GM19043 (cell line): ENCODE measurements around the gene DPYD.

Experiments used
- ATAC-seq: cut with Tn5 transposase; IDR thresholded peaks from one replicate; pipeline ENCODE4 v1.9.1; 2021; ENCODE audit warnings: low read depth; ENCODE audit not compliant: unreplicated experiment

The DPYD gene

DNA sequence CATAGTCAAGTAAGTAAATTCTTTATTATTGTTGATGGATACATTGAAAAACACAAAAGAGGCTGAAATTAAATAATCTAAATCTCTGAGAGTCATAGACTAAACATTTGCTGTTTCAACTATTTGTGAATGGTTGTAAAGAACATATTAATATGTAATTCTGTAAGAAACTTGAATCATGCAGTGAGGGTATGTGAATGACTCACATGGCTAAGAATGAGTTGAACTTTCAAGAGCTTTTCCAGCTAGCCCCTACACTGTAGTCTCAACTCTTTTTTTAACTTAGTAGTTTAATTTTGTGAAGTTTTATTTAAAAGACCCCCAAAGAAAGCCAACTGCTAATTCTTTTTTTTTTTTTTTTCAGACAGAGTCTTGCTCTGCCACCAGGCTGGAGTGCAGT lies 588.1 kb downstream of the DPYD start:
- ATAC-seq = no peak

- ATAC-seq = no peak
Observed at GRCh38 chr1:97331165-97331564, 589.7 kb downstream of the DPYD start.

GRCh38 chr1:97314685-97315084 lies 606.1 kb downstream of the DPYD start:
- ATAC-seq = no peak

GRCh38 chr1:97308131-97308530 lies 612.7 kb downstream of the DPYD start:
- no peak for ATAC-seq

DNA sequence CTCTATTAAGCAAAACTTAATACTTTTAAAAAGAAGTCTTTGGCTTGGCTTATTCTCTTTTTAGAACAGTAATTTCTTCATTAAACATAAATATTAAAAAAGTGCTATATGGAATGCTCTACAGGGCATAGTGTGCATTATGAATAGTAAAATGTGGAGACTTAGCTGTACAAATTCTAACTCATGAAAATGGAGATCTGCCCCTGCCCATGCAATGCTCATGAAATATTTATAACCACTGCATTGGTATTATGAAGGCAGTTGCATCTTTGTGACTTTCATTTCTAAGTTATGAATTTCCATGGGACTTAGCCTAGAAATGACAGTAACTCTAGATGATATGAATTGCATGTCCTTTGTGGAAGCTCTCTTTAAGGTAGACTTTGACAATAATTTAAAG lies 613.3 kb downstream of the DPYD start:
- ATAC-seq = no peak

GRCh38 chr1:97307151-97307550 lies 613.7 kb downstream of the DPYD start:
- no peak for ATAC-seq

DNA sequence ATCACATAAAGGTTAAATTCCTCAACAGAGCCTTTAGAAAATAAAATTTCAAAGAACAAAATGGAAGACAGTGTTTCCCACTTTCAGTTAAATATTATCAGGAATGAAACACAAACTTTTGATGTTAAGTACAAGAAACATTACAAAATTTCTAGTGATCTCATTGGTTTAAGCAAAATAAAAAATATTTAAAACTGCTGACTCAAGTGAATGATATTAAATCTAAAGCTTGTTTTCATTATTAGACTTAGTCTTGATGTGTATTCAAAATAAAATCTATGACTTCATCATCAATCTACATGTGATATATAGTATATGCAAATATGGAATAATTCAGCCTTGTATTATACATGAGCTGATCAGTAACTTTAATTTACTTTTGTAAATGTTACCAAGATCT lies 614.3 kb downstream of the DPYD start:
- ATAC-seq = no peak

- ATAC-seq = no peak
Observed at GRCh38 chr1:97304366-97304765, 616.5 kb downstream of the DPYD start.

GRCh38 chr1:97298966-97299365 lies 621.9 kb downstream of the DPYD start:
- no peak for ATAC-seq

GRCh38 chr1:97297611-97298010 lies 623.2 kb downstream of the DPYD start:
- no peak for ATAC-seq

DNA sequence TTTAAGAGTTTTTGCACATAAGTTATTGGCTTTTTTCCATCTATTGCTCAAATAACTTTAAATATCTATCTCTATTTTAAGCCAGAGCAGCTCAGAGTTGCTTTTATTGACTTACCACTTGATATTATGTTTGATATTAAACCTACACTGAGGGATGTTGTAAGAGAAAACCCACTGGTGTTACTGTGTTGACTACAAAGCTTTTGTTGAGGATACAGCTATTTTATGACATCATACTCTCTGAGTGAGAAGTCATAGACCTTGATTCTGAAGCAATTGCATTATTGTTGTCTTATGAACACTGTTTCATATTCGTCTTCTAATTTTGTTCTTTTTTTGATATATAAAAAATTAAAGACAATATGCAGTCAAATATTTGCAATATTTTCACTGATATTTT lies 638.9 kb downstream of the DPYD start:
- no peak for ATAC-seq

DNA sequence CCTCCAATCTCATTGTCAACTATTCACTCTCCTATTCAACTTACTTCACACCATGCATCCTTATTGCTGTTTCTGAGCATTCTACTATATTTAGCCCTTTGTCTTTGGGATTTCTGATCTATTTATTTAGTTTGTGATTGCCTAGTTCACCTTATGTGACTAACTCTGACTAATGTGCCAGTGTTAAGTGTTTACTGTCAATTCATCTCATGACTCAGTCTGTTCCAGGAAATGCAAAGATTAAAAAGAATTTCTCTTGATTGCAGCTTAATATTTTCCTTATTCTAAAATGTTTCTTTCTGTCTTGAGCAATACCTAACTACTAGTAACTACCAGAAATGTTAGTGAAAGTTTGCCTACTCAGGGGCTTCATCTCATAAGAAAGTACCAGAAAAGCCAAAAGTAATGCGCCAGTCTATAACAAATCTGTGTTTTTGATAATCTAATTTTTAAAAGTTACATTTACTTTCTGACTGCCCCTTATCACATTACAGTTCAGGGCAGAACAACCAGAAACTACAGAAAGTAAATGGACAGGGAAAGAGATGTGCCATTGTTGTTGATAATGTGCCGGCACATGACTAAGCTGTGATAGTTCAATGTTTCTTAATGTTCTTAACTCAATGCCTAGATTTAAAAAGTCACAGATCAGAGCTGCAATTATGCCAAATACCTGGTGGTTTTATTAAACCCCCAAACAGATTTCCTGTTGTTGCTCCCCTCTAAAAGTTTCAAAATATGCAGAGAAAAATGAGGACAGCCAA lies 642.8 kb downstream of the DPYD start:
- ATAC-seq = no peak

DNA sequence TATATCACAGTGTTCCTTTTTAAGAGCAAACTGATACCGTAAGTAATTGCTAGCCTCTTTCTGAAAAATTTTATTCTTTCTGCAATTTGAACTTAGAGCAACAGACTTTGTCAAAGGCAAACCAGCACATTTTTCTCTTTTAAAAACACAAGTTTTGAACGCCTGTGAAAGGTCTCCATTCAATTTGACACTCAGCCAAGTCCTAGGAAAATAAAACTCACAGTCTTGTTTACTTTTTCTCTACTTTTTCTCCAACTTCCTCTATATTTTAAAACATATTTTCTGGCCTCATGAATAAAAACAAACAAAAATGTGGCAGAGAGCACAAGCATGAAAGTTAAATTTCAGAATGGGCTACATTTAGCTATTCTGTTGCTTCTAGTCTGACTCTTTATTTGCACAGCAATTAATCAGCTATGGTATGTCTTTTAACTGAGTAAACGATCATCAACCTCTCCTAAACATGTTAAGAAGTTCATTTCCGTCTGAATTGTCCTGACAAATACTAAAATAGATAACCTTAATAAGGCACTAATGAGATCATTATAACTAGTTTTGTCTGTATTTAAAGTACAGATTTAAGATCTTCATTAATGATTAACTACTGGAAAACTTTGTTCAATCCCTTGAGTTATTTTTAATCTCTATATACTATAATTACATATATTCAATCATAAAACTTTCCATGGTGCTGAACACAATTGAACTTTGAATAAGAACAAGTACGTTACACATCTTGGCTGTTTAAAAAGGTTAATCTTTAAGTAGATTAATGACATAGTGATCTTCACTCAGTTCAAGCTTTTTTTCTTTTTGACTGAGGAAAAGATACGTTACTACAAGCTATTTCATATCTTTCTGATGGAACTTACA lies 648.7 kb downstream of the DPYD start:
- no peak for ATAC-seq

GRCh38 chr1:97270508-97271307 lies 650.1 kb downstream of the DPYD start:
- ATAC-seq = no peak

- no peak for ATAC-seq
Observed at GRCh38 chr1:97265630-97266029, 655.2 kb downstream of the DPYD start.

- ATAC-seq = no peak
Observed at GRCh38 chr1:97262842-97263241, 658.0 kb downstream of the DPYD start.

DNA sequence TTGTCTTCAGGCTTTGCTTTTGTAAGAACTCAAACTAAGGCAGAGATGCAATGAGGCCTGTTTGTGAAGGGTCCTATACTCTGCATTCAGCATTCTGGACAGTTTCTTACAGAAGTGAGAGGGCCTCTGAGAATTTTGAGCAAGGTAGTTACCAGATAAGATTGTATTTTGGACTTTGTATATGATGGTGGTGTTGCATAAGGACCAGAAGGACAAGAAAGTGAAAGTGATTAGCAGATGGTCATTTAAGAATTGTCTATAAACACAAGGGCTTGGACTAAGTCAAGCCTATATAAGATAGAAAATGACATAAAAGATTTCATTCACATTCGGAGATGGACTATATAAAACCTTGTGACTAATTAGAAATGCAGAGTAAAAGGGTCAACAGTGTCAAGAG lies 662.2 kb downstream of the DPYD start:
- no peak for ATAC-seq

GRCh38 chr1:97254731-97255463 lies 665.9 kb downstream of the DPYD start:
- ATAC-seq = no peak

DNA sequence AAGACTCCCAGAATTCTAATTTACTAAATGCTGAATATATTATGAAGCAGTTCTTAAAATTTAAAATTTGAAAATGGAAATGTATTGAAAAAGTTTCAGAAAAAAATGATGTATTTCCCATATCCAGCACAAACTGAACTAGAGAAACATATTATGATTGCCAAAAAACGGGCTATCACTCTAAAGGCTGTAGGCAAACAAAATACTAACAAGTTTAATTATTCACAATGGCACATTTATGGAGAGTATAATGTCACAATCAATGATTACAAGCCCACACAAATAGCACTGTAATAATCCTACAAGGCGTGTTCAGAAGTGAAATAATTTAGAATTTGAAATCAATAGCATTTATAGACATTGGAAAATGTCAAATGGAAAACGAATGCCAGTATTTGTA lies 667.9 kb downstream of the DPYD start:
- no peak for ATAC-seq

DNA sequence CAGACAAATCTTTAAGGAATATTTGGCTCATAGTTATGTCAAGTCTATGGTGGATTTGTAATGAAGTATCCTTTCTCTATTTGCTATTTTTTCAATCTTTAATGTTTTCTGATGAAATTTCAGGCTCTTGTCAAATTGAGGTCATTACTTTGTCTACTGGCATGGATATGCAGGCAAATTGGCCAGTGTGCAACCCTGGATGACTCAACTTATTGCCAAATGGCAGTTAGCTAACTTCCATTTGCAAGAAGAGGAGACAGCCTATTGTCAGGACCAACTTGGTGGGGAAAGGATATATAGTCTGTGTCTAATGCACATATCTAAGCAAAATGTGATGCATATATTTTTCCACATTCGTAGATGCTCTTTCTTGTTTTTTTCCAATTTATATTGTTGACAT lies 668.8 kb downstream of the DPYD start:
- no peak for ATAC-seq
